NCI-H1105 (cell line): ENCODE data around the gene PRRC2B.

Experiments used
- DNase-seq: peaks from one replicate; lab custom pipeline; 2025; lab: John Stamatoyannopoulos, UW

PRRC2B gene

GRCh38 chr9:131409458-131409992 lies 15.6 kb downstream of the PRRC2B start:
- no peak for DNase-seq

DNA sequence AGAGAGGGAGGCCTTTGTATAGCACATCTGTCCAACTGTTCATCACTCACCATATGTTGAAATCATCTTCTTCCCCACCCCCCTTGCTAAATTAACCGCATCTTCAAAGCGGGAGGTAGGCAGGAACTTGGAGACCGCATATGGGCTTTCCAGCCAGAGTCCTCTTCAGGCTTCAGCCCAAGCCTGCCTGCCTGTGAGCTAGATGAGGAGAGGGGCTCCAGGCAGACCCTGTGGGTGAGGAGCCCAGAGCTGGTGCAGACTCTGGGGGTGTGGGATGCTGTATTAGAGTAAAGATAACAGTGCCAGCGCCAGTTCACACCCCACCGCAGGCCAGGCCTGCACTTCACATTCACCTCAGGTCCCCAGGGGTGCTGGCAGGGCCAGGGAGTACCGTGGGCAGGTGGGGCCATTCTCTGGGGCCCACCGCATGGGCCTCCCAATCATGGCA lies 16.2 kb downstream of the PRRC2B start:
- DNase-seq: no peak

- DNase-seq: no peak
Measured at GRCh38 chr9:131411719-131412681, 18.1 kb downstream of the PRRC2B start.

GRCh38 chr9:131416509-131416908 lies 22.6 kb downstream of the PRRC2B start:
- no peak for DNase-seq

DNA sequence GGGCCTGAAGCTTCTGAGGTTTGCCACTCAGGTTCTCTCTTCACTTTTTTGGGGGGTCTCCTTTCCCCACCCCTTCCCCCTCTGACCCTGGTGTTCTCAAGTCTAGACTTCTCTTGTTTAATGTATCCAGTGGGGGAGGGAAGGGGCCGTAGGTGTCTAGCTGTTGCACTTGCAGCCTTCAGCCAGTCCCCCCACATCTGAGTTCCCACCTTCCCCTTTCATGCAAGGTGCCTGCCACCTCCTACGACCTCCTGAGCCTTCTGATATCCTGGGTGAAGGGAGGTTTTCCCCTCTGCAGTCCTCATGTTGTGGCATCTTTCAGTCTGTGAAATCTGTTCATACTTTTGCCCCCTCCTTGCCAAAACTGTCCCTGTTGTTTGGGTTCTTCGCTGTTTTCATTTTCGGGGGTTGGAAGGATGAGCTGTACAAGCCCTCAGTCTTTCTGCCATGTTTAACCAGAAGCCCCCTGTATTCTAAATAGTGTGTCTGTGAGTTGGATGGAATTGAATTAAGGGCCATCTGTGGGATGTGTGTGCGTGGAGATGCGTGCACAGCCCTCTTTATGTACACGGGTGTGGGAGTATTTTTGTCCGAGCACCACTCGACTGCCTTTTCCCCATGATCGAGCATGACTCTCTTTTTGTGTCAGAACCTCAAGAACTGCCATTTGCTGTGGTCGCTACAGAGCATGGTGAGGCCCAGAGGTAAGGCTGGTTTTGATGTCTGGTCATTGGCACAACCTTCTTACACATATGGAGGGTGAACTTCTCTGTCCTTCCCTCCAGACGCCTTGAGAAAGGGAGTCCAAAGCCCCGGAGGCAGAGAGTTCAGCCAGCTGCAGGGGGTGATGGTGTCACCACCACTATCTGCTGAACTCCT lies 23.6 kb downstream of the PRRC2B start:
- no peak for DNase-seq

DNA sequence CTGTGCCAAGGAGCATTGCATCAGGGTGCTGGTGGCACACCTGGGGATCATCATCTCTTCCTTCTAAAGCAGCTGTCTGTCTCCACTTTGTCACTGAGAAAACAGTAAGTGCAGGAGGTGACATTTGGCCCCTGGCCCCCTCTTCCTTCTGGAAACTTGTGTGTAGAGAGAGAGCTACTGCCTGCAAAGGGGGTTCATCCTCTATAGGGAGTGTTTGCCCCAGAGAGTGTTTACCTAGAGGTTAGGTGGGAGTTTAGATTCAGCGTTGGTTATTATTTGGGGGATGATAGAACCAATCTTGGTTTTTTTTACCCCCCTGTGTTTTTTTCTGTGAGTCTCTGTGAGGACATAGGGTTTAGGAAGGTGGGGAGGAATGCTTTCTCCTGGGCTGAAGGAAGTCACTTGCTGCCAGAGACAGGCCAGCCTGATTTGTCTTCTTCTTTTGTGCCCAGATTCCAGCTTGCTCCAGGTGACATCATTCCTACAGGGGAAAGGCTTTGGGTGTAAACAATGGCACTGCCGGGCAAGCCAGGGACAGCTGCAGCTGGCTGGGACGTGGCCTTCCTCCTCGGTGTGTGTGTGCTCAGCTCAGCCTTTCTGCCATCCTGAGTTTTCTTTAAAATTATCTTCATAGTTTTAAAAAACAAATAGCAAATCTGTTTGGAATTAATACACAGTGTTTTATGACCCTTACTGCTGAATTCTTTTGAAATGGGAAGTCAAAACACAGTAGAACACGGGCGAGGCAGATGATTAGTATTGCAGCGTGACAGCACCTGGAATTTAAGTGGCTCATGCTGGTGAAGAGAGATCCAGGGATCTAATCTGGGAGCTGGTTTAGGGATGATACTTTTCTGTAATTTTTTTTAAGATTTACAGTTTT lies 24.5 kb downstream of the PRRC2B start:
- DNase-seq: no peak

DNA sequence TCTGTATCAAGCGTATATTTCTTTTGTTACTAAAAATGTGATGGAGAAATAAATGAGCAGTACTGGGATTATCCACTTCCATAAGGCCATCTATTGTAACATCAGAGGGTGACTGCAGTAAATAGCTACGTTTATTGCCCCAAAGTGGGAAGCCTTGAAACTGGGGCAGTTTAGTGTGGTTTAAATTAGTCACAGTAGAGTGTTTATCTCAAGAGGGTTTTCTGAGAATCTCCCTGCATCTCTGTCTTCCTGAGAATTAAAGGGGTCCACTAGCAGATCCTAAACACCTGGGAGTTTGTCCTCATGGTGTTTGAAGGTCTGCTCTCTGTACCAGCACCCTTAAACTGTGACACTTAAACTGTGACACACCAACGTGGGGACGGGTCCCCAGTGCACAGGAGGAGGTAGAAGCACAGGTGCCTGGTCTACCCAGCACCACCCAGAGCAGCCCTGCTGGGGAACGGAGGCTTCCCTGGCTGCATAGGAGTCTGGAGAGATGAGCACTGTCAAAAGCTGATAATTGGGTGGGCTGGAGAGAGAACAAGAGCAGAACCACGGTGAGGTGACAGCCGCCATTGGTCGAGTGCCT lies 25.2 kb downstream of the PRRC2B start:
- DNase-seq: no peak

- no peak for DNase-seq
Measured at GRCh38 chr9:131419716-131420115, 25.8 kb downstream of the PRRC2B start.

DNA sequence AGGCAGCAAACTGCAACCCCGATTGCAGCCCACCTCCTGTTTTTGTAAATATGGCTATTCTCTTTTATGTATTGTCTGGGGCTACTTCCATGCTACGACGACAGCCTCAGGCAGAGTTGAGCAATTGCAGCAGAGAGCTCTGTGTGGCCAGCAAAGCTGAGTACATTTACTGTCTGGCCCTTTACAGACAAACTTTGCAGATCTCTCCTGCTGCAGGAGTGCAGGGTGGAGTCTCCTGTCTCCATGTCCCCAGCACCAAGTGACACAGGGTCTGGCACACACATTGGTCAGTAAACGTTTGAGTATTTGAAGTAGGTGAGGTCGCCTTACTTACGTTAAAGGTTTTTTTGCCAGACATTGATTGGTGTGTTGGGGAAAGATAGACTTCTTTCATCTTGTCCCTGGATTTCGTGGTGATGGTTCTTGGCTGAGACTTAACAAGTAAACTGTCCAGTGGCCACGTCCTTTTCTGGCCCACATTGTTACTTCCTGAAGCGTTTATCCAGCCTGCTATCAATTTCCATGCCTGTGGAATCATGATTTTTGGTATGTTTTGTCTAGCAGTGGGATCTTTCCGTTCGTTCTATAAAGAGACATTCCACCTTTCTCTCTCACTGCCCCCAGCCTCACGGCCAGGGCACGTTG lies 27.2 kb downstream of the PRRC2B start:
- DNase-seq: no peak

GRCh38 chr9:131421691-131422090 lies 27.8 kb downstream of the PRRC2B start:
- no peak for DNase-seq

DNA sequence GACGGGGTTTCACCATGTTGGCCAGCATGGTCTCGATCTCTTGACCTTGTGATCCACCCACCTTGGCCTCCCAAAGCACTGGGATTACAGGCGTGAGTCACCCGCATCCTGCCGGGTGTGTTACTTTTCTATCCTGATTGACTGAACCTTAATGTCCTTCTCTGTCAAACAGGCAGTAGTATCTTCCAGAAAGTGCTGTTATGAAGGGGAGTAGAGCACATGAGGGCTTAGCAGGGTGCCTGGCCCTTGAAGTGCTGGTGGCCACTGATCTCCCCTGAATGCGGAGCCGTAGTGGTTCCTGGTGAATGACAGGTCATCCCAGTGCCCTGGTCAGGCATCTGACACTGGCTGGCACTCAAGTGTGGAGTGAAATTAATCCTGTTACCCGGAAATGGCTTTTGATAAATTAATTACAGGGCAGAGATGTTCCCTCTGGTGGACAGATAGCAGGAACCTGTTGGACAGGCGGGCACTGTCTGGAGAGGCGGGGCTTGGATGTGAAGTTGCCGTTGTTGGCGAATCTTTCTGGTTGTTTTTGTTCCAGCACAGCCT lies 28.4 kb downstream of the PRRC2B start:
- DNase-seq: no peak

DNA sequence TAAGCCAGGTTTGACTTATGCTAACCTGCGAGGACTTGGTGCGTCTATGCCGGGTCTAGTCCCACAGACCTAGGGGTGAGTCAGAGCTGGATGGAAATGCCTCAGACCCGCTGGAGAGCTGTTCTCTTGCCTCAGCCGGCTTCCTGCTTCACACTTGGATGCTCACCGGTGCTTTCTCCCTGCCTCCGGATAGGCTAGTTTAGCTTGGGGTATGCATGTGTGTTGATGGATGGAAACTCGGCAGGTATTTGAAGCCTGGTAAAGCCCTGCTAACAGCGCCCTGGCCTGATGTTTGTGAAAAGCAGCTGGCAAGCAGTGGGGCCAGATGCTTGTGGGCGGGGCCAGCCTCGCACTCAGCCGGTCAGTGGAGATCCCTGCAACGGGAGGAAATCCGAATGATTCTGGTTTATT lies 29.3 kb downstream of the PRRC2B start:
- no peak for DNase-seq

DNA sequence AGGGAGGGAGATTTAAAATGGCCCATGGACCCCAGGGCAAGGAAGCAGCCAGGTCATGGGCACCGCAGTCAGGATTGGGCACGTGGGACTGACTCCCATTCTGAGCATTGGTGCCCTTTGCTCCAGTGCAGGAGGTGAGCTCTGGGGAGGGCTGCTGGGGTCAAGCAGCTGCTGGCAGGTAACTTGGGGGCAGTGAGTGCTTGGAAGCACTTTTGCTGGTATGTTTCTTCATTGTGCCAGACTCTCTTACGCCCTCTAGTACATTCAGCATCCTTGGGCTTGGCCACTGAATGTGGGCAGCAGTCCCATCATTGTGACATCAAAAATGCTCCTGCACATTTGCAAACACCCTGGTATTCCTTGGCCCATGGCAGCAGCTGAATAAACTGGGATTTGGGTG lies 32.7 kb downstream of the PRRC2B start:
- DNase-seq: no peak

DNA sequence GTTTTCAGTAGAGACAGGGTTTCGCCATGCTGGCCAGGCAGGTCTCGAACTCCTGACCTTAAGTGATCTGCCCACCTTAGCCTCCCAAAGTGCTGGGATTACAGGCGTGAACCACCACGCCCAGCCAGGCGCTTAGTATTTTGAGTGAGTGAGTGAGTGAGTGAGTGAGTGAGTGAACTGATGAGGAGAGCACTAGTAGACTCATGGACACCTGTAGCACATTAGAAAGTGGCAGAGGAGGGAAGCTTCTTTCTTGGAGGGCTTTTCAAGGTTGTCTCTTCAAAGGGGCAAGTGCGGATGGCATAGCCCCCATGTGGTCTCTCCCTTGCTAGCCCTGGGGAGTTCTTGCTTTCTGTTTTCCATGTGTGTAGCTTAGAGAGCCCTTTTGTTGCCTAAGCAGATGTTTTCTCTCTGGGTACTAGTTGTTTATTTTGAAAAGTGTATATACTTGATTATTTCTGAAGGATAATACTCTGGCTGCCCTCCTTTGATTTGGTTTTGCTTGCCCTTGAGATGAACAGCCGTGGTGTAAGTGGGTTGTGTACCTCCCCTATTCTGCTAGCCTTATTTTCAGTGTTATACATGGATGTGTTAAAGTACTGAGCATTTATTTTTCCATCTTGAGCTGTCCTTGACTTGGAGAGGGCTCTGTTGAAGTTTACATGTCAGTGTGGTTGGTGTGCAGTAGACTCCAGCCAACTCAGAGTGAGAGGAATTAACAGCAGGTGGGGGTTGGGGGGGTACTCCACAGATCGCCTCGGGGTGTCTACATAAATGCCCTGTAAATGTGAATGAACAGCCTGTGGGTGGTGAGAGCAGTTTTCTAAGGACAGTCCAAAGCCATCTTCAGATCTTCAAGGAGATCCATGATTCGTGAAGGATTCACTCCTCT lies 35.5 kb downstream of the PRRC2B start:
- DNase-seq: no peak

DNA sequence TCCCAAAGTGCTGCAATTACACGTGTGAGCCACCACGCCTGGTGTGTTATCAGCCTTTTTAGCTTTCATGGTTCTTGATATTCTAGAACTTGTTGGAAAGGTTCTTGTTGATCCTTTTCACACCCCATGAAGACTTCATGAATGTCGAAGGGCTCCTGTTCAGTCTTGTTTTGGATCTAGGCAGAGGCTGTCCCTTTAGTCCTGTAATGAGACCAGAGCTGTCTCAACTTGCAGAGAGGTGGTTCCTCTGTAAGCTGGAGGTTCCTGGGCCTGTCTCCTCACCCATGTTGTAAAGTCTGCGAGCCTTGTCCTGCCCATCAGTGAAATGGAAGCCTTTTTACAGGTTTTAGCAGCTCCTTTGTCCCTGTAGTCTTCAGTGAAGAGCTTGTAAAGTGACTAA lies 38.2 kb downstream of the PRRC2B start:
- DNase-seq: no peak

- no peak for DNase-seq
Measured at GRCh38 chr9:131432597-131433301, 38.9 kb downstream of the PRRC2B start.

GRCh38 chr9:131433302-131433854 lies 39.5 kb downstream of the PRRC2B start:
- no peak for DNase-seq

- no peak for DNase-seq
Measured at GRCh38 chr9:131434673-131435072, 40.8 kb downstream of the PRRC2B start.
